Cardiac ventricle fibroblast (primary cell): ENCODE data around the gene TMEM116. TPM values are rescaled to one million over a fixed set of nuclear protein-coding genes. Genes with fewer than 3 reads are reported as not detected.

Source experiments
- total RNA-seq: library from RNA; depleted of rRNA; stranded (reverse); fragments of >200 nt; gene quantifications from 2 replicates; pipeline ENCODE4 v1.2.3, GENCODE V29; 2015

The TMEM116 gene
- total RNA-seq: 3.9 and 8.5 TPM in 2 replicates

DNA sequence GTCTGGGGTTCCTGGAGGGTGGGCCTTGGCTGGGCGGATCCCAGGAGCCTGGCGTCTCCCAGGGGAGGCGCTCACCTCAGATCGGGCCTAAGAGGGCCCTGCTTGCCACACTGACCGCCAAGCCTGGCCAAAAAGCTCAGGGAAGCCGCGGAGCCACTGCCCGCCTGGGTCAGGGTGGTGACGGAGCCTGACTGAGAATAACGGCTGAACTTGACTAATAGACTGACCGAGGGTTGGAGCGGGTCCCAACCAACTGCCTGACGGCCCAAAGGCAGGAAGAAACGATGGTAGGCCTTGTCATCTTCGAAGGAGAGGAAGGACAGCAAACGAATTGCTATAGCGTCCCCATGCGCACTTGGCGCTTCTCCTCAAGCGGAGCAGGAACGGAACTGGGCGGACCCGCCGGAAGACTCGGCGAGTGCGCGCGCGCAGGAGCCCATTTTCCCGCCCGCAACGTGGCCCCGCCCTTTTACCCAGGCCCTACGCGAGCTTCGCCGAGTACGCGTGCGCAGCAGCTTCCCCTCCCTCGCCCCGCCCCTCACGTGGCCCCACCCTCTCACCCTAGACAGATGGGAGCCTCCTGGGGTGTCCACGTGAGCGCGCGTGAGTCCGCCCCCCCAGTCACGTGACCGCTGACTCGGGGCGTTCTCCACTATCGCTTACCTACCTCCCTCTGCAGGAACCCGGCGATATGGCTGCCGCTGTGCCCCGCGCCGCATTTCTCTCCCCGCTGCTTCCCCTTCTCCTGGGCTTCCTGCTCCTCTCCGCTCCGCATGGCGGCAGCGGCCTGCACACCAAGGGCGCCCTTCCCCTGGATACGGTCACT lies at the start of gene TMEM116, which contains the start of gene ERP29:
Gene TMEM116, minus strand, starts transcription at position 391 of the 826 bp plus-strand sequence. CDS start 7,895 bp downstream, outside the sequence.
Gene ERP29, plus strand, starts transcription at position 652 of the 826 bp plus-strand sequence. Its CDS starts 40 bp downstream, at position 692.

Other genes with a start within 250 kb of the TMEM116 start
- 36.0 and 51.7 TPM in 2 replicates for gene ALDH2, start 246.2 kb downstream of the TMEM116 start, total RNA-seq
- 22.2 and 29.2 TPM in 2 replicates for gene MAPKAPK5, start 170.9 kb downstream of the TMEM116 start, total RNA-seq
- 56.0 and 58.0 TPM in 2 replicates for gene ERP29, start 261 bp upstream of the TMEM116 start, total RNA-seq
- 9.0 and 22.2 TPM in 2 replicates for gene NAA25, start 95.6 kb upstream of the TMEM116 start, total RNA-seq
- 27.8 and 31.3 TPM in 2 replicates for gene TRAFD1, start 112.4 kb upstream of the TMEM116 start, total RNA-seq